ENCODE measurements around the gene ACTR2. TPM values are rescaled to one million over a fixed set of nuclear protein-coding genes. Genes with fewer than 3 reads are reported as not detected.

Gene ACTR2
- total RNA-seq, 1 experiment from 2014 or later, result 199 TPM

DNA sequence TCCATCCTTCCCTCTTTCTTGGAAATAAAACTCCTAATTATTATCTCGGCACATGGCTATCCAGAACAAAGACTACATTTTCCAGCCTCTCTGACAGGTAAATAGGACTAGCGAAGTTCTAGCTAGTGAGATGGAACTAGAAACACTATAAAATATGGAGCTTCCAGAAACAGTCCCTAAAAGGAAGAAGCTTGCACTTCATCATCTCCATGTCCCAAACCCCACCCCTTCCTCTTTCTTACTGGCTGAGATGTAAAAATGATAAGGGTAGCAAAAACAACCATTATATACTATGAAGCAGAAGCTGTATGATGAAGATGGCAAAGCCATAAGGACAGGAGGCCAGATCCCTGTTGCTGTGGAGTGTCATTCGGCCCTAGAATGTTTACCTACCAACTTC, 11.7 kb upstream of the ACTR2 start:
- ChIA-PET RAD21 (ENCODE audit: low non-redundant PET in 1 of 2, low total read pairs in 2 of 2, uncharacterized antibody in 2 of 2, unreplicated experiment in 2 of 2) (no interaction called here), POLR2A (no interaction called here), CTCF (no interaction called here)
- Histone ChIP-seq H3K79me2 (ENCODE audit: insufficient read depth, low read length) (no peaks in the 10 kb centered on the region), H3K9me2 (ENCODE audit: insufficient read depth) (no peaks in the 10 kb centered on the region), H3K9me3 (ENCODE audit: control insufficient read depth in 1 of 2, insufficient read depth in 1 of 2, low read depth in 1 of 2, low read length in 2 of 2) (no peaks in the 10 kb centered on the region), H3K36me3 (ENCODE audit: control insufficient read depth in 1 of 2, insufficient read depth in 2 of 2, low read length in 2 of 2) (no peaks in the 10 kb centered on the region), H2AFZ (ENCODE audit: low read depth, low read length, poor library complexity, severe bottlenecking) (no peak overlapping the region), H4K20me1 (ENCODE audit: insufficient read depth) (no peaks in the 10 kb centered on the region), H3K4me3 (replicated peaks in 1 of 2; ENCODE audit: low read depth in 1 of 2, low read length in 2 of 2) (no peak overlapping the region), H3K27me3 (ENCODE audit: insufficient read depth, low read length) (no peaks in the 10 kb centered on the region), H3K9ac (ENCODE audit: low read length) (no peak overlapping the region), H3K4me2 (ENCODE audit: low read length) (no peak overlapping the region), H3K27ac (ENCODE audit: low read depth, low read length) (no peak overlapping the region), H3K4me1 (ENCODE audit: control insufficient read depth in 1 of 2, insufficient read depth in 2 of 2, low read length in 2 of 2) (no peaks in the 10 kb centered on the region)
- no peak for DNase-seq (ENCODE audit: low read depth, low spot score)
- intact Hi-C loops (cut with micrococcal nuclease), result no loop called here
- ATAC-seq, result no peak
- TF ChIP-seq CTCF (IDR thresholded peaks at IDR 0.05 in 2 of 3, conservative IDR thresholded peaks at IDR 0.05 in 1 of 3; ENCODE audit: borderline replicate concordance in 1 of 3, insufficient read depth in 1 of 3, low read depth in 2 of 3, low read length in 2 of 3) (no peak), SP1 (IDR thresholded peaks at IDR 0.05; ENCODE audit: low read depth) (no peak), MAX (IDR thresholded peaks at IDR 0.05) (no peak), POLR2AphosphoS5 (IDR thresholded peaks at IDR 0.05; ENCODE audit: low read depth, low read length) (no peak), CBX3 (IDR thresholded peaks at IDR 0.05; ENCODE audit: low read depth) (no peak), POLR2A (IDR thresholded peaks at IDR 0.05; ENCODE audit: borderline replicate concordance, extremely low read depth, insufficient read depth, insufficient read length) (no peak), ELF1 (IDR thresholded peaks at IDR 0.05; ENCODE audit: borderline replicate concordance, low read depth) (no peak), TCF7L2 (IDR thresholded peaks at IDR 0.05; ENCODE audit: borderline replicate concordance, extremely low read depth, insufficient read depth, insufficient read length) (no peak), ZFX (IDR thresholded peaks at IDR 0.05) (no peak), CEBPB (IDR thresholded peaks at IDR 0.05; ENCODE audit: low read depth) (no peak), ATF3 (IDR thresholded peaks at IDR 0.05) (no peak), SIN3A (IDR thresholded peaks at IDR 0.05; ENCODE audit: low read depth) (no peak), RAD21 (IDR thresholded peaks at IDR 0.05; ENCODE audit: low read depth) (no peak), EZH2 (IDR thresholded peaks at IDR 0.05) (no peak), SRF (IDR thresholded peaks at IDR 0.05; ENCODE audit: low read depth) (no peak)
- TF ChIP-seq, protein P1, sequence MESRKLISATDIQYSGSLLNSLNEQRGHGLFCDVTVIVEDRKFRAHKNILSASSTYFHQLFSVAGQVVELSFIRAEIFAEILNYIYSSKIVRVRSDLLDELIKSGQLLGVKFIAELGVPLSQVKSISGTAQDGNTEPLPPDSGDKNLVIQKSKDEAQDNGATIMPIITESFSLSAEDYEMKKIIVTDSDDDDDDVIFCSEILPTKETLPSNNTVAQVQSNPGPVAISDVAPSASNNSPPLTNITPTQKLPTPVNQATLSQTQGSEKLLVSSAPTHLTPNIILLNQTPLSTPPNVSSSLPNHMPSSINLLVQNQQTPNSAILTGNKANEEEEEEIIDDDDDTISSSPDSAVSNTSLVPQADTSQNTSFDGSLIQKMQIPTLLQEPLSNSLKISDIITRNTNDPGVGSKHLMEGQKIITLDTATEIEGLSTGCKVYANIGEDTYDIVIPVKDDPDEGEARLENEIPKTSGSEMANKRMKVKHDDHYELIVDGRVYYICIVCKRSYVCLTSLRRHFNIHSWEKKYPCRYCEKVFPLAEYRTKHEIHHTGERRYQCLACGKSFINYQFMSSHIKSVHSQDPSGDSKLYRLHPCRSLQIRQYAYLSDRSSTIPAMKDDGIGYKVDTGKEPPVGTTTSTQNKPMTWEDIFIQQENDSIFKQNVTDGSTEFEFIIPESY (IDR thresholded peaks at IDR 0.05; ENCODE audit: extremely low read depth, insufficient replicate concordance, low read length), result no peak
- no TSS peak for BruUV-seq (replicated peaks)
